Skin epidermis (tissue), 12 donors: ENCODE results near the gene SREBF2.

ENCODE experiments used
- H3K27ac ChIP-seq, 21 experiments: fragments of 200-600 bp; sonication (generic) in 11 of 21; one replicate each; pipeline ENCODE4 v1.5.0; 2020; ENCODE audit warnings: mild to moderate bottlenecking in 3 of 21, inconsistent platforms in 2 of 21, moderate library complexity in 2 of 21
- H3K4me3 ChIP-seq, 7 experiments: fragments of 200-600 bp; sonication (generic) in 2 of 7; one replicate each; pipeline ENCODE4 v1.5.0; 2020; ENCODE audit warnings: inconsistent platforms in 2 of 7, mild to moderate bottlenecking in 2 of 7, moderate library complexity in 1 of 7

Gene SREBF2

DNA sequence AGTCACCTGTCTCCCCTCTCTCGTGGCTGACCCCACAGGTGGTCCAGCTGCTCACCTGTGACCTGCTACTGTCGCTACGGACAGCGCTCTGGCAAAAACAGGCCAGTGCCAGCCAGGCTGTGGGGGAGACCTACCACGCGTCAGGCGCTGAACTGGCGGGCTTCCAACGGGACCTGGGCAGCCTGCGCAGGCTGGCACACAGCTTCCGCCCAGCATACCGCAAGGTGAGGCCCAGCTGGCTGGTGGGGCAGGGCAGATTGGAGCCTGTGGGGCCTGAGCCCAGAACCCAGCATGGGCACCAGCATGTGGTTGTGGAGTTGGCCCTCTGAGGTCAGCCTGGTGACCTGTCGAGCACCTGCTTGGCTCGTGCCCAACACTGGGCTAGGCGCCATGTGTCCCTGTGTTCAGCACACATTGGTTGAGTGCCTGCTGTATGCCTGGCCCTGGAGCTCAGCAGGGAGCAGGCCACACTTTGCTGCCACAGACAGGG is 70.1 kb downstream of the SREBF2 start:
- Histone ChIP-seq H3K4me3 (no peak overlapping the region), H3K27ac (no peak overlapping the region)

DNA sequence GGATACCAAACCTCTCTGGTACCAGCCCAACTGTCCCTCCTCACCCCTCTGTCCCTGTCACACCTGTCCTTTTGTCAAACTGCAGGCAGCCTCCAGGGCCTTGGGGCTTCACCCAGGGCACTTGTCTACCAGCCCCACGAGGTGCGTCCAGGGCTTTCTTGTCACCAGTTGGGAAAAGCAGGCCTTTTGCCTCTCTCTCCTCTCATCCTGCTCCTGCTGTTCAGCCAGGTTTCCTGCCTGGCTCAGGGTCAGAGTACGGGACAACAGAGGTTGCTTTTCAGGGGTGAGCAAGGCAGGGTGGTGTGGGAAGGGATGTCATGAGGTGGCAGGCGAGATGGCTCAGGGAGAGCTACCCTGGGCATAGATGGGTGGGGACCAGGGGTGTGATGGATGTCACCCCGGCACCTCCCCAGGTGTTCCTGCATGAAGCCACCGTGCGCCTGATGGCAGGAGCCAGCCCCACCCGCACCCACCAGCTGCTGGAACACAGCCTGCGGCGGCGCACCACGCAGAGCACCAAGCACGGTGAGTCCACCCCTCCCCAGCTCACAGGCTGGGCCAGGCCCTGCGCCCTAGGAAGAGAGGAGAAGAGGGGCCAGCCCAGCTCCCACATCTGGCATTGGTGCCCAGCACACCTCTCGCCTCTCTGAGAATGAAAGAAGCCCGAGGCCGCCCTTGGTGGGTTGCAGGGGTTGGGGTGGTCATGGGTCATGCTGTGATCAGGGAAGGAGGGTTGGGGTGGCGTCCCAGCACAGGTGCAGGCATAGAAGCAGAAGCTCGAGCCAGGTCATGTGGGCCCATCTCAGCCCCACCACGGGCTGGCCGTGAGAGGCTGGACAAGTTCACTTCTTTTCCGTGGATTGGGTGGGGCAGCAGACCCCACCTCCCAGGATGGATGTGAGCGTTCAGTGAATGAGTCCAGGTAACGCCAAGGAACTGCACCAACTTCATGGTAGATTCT is 71.8 kb downstream of the SREBF2 start:
- H3K27ac ChIP-seq, result no peak overlapping the region
- no peak overlapping the region for H3K4me3 ChIP-seq

DNA sequence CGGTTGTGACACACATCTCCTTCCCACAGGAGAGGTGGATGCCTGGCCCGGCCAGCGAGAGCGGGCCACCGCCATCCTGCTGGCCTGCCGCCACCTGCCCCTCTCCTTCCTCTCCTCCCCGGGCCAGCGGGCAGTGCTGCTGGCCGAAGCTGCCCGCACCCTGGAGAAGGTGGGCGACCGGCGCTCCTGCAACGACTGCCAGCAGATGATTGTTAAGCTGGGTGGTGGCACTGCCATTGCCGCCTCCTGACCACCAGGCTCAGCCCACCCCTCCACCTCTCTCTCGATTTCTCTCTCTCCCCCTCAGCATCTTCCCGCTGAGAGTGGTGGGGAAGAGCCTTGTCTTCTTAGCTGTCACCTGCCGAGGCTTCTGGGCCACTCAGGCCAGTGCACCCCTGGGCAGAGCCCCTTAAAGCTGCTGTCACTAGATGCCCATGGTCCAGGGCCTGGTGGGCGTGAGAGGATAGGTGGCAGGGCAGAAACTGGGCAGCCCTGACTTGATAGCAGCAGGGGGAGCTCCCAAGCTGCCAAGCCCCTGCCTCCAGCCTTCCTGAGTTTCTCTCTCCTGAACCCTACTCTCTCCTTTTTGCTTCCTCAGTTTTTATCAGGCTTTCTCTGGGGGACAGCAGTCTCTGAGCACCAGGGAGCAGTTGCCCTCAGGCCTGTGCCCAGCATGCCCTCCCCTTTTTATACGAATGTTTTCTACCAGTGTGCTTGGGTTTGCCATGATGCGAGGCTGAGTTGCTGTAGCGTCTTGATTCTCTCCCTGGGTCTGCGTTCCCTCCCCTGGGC is 72.7 kb downstream of the SREBF2 start:
- no peak overlapping the region for H3K4me3 ChIP-seq
- H3K27ac ChIP-seq, result no peak overlapping the region

DNA sequence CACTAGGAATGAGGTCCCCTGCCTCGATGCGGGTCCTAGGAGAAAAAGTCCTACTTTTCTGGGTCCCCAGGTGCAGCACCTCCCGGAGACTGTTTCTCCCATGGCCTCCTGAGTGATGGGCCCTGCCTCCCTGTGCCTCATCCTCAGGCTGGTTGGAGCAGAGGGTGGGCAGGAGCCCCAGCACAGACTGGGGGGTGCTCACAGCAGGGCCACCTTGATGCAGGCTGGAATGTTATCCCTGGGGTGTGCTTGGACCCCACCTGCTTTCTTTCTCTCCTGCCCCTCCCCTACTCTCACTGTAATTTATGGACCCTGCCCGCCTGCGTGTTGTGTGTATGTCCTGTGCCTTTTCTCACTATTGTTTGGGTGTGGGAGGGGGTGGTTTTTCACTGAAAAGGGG is 73.9 kb downstream of the SREBF2 start:
- Histone ChIP-seq H3K27ac (no peak overlapping the region), H3K4me3 (no peak overlapping the region)

DNA sequence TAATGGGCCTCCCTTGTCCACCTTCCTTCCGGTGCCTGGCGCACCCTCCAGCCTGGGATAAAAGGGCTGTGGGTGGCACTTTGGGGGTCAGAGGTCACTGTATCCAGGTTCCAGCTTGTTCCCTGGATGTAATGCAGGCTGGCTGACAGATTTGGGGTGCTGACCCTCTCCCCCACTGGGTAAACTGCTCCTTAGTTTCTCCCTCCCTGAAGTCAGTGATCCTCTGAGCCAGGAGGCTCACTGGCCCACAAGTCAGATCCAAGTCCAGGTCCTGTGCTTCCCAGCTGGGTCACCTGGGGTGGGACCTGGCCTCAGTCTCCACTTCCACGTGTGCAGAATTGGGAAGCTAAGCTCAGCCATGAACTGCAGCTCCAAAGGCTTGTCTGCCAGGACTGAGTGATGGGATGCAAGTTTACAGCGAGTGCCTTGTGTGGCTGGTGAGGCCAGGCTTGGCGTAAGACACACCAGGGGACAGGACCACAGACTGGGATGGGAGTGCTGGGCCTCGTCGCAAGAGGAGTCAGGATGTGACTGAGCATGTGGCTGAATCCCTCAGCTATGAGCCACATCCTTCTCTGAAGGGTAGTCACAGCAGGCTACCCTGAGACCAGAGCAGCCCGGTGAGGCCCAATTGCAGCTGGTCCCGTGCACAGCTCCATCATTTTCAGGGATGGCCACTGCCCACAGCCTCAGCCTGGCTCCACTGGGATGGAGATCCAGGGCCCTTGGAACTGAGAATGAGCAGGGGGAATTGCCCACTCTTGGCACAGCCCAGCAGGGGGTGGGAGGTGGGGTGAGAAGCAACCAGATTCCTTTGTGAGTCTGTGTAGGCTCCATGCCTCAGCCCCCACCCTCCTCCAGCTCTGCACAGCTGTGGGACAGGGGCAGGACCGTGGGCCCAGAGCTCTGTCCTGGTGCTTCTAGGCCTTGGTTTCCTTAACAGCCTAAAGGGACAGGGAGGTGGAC is 74.8 kb downstream of the SREBF2 start:
- Histone ChIP-seq H3K4me3 (no peak overlapping the region), H3K27ac (peak overlapping the region in 1 of 21 experiments; percentile 23)

DNA sequence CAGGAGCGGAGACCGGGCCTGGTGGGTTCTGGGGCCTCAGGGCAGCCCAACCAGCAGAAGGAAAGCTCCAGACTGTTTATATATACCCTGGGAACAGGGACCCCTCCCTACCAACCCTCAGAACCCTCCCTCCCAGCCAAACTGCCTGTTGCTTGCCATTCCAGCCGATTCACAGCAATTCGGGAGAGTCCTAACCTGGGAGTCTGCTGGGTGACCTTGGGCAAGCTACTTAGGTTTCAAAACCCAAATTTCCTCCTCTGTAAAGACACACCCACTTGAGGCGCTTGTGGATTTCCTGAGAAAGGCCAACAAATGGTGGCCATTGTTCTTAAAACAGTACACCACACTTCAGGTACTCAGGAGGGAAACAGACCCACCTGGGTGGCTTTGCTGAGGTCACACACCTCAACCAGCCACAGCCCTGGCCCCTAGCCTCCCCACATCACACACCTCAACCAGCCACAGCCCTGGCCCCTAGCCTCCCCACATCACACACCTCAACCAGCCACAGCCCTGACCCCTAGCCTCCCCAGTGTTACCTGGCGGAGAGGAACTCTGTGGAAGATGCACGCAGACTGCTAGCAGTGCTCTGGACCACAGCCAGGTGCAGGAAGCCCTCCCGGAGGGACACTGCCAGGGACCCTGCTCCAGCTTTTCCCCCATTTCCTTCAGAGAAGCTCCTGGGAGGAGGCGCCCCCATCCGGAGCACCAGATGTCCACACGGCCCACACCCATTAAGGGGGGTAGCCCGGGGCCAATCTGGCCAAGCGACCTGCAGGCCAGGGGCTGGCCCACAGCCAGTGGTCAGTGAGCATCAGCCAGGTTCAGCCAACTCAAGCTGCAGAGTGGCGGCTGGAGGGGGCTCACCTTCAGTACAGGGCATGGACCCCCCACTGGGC is 75.8 kb downstream of the SREBF2 start:
- no peak overlapping the region for H3K4me3 ChIP-seq
- H3K27ac ChIP-seq, result peak overlapping the region in 1 of 21 experiments; percentile 23

DNA sequence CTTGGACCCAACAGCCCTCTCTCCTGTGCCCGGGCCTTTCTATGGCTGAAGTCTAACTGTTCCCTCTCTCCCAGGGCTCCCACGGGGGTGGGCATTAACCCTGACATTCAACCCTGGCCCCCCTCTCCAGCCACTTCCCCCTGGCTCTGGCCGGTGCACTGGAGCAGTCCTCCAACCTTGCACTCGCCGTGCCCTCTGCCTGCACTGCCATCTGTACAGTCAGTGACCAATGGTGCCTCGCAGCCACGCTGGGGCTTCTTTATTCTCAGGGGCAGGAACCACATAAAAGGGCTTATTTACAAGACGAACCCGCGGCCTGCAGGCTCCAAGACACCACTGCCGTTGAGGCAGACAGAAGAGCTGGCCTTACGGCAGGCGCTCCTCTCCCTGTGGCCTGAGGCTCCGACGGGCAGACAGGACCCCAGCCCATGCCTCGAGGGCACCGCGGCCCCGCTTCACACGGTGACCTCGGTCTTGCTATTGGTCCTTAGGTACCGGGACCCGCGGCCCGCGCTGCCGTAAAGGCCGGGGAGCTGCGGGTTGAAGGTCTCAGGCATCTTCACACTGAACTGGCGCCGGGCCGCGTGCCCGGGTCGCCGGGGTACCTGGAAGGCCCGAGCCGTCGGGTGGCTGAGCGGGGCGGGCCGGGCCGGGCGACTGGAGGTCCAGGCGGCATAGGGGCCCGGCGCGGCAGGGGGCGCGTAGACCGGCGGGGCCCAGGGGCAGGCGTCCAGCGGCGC is 76.6 kb downstream of the SREBF2 start:
- H3K4me3 ChIP-seq, result peak overlapping the region in 2 of 7 experiments; percentile 27 to 37
- no peak overlapping the region for H3K27ac ChIP-seq

DNA sequence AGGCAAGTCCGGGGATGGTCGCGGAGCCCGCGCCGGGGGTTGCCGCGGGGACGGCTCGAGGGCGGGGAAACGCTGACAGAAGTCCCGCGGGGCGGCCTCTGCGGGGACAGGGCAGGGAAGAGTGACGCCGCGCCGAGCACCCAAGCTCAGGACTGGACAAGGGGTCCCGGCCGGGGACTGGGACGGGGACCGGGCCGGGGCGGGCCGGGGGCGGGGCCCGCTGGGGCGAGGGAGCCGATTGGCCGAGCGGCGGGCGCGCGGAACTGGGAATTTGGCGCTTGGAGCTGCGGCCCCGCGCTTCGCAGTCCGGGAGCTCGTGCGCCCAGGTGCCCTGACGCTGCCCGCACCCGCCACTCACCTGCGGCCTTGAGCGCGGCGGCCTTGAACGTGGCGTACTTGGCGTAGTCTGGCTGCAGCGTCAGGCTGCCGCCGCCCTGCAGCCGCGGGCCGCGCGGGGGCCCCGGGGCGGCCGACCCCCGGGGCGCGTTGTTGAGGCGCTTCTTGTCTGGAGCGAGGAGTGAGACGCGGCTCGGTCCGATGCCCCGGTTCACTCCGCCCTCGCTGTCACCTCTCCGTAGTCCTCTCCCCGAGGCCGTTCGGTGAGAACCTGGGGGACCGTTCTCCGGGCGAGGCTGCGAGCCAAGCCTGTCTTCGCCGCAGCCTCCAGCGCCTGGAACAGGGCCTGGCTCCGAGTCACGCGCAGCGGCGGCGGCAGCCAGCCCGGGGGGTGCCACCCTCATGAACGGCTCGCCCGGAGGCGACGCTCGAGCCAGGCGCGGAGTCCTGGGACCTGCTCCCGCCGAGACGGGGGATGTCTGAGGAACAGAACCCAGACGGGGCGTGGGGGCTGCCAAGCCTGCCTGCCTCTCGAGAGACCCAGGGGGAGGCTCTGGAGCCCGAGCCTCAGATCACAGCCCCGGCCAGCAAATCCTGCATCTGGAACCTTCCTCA is 77.4 kb downstream of the SREBF2 start:
- no peak overlapping the region for H3K27ac ChIP-seq
- H3K4me3 ChIP-seq, result peak overlapping the region in 5 of 7 experiments; percentile 5 to 37 (median 20)

DNA sequence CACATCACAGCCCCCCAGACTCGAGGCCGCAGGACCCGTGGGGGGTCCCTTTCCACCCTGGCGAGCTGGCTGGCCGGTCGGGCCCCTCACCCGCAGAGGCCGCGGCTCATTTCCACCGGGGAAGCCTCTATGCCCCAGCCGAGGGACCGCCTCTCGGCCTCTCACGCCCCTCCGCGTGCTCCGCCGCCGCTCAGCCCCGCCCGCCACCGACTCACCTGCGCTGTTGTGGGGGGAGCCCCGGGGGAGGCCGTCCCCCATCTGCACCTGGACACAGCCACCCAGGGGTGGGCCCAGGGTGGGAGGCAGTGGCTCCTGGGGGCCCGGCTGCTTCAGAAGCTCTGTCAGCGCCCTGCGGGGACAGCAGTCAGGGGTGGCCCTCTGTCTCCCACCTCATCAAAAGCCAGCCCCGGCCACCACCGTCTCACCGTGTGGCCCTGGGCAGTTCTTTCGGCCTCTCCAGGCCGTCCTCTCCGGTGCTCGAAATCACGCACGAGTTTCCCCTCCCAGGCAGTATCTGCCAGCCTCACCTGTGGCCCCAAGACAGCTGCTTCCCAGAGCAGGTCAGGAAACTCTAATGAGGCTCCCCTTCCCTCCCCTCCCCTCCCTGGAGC is 78.2 kb downstream of the SREBF2 start:
- H3K27ac ChIP-seq, result no peak overlapping the region
- peak overlapping the region in 3 of 7 experiments; percentile 20 to 37 (median 27) for H3K4me3 ChIP-seq

DNA sequence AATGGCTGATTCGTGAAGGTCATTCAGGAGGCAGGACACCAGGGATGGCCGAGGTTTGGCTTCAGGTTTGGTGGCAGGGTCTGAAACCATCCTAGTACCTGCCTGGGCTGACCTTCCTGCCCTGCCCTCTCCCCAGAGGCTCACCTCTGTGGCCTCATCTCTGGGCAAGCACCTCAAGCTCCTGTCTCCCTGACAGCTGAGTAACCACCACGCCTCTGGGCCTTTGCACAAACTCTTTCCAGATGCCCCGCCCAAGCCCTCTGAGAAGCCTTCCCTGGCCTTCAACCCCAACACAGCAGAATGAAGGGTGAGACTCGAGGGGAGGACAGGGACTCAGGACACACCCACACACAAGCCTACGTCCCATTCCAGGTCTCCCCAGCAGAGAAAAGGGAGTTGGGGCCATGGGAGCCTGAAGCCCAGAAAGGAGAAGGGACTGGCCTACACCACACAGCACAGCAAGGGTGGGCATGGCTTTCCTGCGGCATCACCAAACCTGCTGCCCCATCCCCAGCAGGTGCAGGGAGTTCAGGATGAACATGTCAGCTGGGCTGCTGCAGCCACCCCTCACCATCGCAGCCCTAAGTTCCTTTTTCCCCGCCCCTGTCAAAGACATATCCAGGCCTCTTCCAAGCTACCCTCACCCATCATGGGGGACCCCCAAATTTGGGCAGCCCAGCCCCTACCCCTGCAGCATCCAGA is 79.6 kb downstream of the SREBF2 start:
- no peak overlapping the region for H3K4me3 ChIP-seq

DNA sequence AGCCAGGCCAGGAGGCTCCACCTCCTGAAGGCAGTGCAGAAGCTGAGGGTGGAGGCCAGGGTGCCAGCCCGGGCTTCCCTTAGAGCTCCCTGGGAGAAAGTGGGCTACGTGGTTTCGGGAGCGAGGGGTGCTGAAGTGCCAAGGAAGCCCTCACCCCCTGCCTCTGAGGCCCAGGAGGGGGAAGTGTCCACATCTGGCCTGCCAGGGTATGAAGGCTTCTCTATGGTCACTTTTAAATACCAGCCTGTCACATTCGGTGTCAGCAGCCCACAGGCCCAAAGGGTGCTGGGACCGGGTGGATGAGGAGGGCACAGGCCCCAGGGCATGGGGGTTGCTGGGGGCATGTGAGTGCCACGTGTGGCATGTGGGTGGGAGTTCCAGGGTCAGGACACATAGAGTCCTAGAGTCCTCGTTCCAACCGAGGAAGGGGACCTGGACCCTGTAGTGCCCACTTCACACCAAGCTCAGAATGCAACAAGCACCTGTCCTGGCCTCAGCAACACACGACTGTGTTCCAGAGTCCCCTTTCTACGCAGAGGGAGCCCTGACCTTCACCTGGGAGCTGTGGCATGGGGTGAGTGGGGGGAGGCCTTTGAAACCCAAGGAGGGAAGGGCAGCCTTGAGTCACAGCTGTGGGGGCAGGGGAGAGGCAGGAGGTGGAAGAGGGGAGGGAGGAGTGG is 80.3 kb downstream of the SREBF2 start:
- Histone ChIP-seq H3K4me3 (no peak overlapping the region), H3K27ac (no peak overlapping the region)

More for the DNA sequence above, 79.6 kb downstream of the SREBF2 start:
- no peak overlapping the region for H3K27ac ChIP-seq

DNA sequence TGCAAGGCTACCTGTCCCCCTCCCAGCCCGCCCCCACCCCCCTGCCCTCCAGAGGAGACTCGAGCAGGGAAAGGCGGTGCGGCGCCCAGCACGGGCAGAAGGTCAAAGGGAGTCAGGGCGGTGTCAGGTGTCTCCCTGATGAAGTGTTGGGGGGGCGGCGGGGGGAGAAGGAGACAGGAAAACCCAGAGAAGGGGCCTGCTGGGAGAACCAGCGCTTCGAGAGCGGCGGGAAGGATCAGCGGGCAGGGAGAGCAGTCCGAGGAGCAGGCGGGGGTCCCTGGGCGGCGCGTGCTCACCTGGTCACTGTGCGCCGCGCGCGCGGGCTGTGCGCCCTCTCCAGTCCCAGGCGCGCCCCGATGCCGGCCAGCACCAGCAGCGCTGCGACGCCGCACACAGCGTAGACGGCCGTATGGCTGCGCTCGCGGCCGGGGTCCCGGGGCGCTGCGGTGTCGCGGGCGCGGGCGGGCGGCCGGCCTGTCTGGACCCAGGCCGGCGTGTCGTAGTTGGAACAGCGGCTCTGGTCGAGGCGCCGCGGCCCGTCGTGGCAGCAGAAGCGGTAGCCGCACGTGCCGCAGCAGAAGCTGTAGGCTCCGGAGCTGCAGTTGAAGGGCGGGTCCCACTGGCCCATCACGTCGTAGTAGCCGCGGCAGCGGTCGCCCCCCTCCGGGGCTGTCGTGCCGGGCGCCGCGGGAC is 81.1 kb downstream of the SREBF2 start:
- H3K27ac ChIP-seq, result no peak overlapping the region
- peak overlapping the region in 1 of 7 experiments; percentile 41 for H3K4me3 ChIP-seq

DNA sequence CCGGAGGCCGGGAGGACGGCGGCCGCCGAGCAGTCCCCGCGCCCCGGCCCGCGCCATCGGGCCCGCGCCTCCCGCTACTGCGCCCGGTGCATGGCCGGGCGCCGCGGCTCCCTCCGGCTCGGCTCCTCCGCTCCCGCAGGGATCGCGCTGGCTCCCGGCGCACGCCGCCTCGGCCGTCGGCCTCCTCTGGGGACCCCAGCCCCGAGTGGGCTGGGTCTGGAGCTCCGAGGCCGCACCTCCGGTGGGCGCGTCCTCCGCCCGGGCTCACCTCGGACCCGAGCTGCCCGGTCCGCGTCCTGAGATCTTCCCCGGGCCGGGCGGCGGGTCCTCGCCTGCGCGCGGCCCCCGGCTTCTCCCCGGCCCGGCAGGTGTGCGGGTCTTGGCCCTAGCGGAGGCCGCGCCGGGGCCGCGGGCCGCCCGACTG is 81.7 kb downstream of the SREBF2 start:
- peak overlapping the region in 6 of 7 experiments; percentile 21 to 43 (median 31) for H3K4me3 ChIP-seq
- no peak overlapping the region for H3K27ac ChIP-seq

DNA sequence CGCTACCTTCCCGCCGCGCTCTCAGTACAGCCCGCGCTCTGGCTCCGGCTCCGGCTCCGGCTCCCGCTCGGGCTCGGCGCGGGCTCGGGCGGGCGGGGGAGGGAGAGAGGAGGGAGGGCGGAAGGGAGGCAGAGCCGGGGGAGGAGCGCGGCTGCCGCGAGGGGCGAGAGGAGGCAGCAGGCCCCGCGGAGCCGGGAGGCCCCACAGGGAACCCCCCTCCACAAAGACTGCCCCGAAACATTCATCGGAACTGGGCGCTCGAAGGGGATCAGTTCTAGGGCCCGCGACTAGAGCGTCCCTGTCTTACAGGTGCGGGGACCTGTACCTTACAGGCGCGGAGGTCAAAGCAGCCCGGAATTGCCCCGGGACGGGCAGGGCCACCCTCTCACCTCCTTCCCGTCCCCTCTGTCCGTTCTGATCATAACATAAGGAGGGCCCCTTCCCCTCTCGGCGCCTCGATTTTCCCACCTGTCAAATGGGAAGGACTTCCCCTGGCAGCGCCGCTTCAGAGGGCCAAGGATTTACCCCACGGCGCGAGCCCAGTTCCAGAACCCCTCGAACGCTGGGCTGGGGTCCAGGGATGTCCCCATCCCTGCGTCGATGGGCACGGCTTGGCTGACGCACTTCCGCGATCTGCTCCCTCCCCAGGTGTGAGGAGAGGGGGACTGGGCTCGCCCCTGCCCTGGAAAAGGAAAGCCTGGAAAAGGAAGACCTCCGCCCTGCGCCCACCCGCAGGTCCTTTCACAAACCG is 82.3 kb downstream of the SREBF2 start, which contains the start of gene SHISA8:
Gene SHISA8, minus strand, starts transcription at position 40 of the 751 bp plus-strand sequence. CDS start 407 bp downstream, outside the sequence.
- Histone ChIP-seq H3K4me3 (peak within 1 kb of the TSS in 6 of 7 experiments; percentile 21 to 43 (median 31)), H3K27ac (no peak within 1 kb of the TSS)
